ENCODE results near the gene TBCD.
A peak's percentile ranks its signal among the peaks of the same experiment; 100 is the strongest.
"Not testable (repeated sequence)": the region's sequence is repeated elsewhere in the genome, so short reads cannot be mapped to it uniquely, and the experiment has no call there.

Gene TBCD

DNA sequence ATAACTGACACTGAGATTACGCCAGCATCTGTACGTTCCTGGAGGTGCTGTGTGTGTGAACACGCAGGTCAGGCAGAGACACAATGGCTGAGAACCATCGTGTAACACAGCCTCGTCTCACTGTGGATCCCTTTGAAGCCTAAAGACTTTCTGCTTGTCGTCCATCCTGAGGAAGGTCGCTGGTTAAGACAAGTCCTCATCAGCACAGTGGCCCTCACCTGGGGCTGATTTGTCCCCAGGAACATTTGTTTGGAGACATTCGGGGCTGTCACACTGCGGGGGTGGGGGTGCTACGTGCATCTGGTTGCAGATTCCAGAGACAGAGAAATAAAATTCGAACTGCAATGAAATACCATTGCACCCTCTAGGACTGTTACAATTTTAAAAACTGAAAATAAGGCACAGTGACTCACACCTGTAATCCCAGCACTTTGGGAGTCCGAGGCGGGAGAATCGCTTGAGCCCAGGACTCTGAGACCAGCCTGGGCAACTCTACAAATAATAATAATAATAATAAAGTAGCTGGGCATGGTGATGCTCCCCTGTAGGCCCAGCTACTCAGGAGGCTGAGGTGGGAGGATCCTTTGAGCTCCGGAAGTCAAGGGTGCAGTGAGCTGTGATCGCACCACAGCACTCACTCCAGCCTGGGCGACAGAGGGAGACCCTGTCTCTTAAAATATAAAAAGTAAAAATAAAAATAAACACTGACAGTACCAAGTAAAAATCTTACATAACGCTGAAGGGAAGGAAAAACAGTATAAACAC lies 215.6 kb downstream of the TBCD start:
- no peak for DNase-seq
- Mint-ChIP-seq H3K27me3 (no peaks in the 10 kb centered on the region), H3K36me3 (ENCODE audit: insufficient read depth) (no peaks in the 10 kb centered on the region), H3K4me1 (ENCODE audit: low read depth in 2 of 2) (peaks cover 0 to 6% of the 10 kb centered on the region in 2 donors), H3K9me3 (no peaks in the 10 kb centered on the region), H3K4me3 (no peak overlapping the region), H3K27ac (no peak overlapping the region)
- no peak for ATAC-seq (replicated peaks)

DNA sequence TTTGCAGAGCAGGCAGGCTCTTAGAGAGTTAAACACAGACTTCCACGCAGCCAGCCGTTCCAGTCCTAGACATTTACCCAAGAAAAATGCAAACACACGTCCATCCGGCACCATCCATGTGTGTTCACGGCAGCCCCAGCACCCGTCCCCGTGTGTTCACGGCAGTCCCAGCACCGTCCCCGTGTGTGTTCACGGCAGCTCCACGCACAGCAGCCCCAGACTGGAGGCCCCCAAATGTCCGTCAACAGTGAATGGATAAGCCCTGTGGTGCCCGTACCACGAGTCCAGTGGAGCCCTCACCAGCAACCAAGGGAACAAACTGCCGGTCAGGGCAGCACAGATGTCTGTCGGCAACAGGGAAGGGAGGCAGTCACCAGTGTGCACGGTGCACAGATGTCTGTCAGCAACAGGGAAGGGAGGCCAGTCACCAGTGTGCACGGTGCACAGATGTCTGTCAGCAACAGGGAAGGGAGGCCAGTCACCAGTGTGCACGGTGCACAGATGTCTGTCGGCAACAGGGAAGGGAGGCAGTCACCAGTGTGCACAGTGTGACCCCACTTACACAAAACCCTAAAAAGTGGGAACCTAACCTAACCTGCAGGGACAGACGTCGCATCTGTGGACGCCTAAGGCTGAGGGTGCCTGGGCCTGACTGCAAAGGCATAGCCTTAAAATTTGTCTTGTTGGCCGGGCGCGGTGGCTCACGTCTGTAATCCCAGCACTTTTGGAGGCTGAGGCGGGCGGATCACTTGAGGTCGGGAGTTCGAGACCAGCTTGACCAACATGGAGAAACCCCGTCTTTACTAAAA lies 216.4 kb downstream of the TBCD start:
- H3K27me3 Mint-ChIP-seq; DNase-seq; H3K27ac Mint-ChIP-seq; ATAC-seq (replicated peaks); H3K9me3 Mint-ChIP-seq; H3K4me1 Mint-ChIP-seq (ENCODE audit: low read depth in 2 of 2); H3K36me3 Mint-ChIP-seq (ENCODE audit: insufficient read depth); H3K4me3 Mint-ChIP-seq: not testable (repeated sequence)

DNA sequence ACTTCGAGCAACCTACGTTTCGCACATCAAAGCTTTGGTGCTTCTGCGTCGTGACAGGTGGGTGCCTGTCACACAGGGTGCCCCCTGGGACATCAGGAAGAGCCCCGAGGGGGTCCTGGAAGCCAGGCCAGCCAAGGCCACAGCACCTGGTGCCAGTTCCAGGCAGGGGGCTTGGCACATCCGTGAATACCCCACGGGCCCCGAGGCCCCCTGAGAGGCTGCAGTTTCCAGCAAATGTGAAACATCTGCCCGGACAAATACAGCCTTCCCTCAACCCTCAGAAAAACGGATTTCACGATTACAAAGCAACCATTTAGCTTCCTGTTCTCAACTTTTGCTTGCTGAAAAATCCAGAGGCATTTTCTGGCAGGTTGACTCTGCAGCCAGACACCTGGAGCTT lies 218.2 kb downstream of the TBCD start:
- H3K4me3 Mint-ChIP-seq, result no peak overlapping the region
- no peaks in the 10 kb centered on the region for H3K36me3 Mint-ChIP-seq (ENCODE audit: insufficient read depth)
- no peaks in the 10 kb centered on the region for H3K4me1 Mint-ChIP-seq (ENCODE audit: low read depth in 2 of 2)
- ATAC-seq (replicated peaks), result no peak
- no peak overlapping the region for H3K27ac Mint-ChIP-seq
- H3K27me3 Mint-ChIP-seq, result no peaks in the 10 kb centered on the region
- no peak for DNase-seq
- no peaks in the 10 kb centered on the region for H3K9me3 Mint-ChIP-seq

DNA sequence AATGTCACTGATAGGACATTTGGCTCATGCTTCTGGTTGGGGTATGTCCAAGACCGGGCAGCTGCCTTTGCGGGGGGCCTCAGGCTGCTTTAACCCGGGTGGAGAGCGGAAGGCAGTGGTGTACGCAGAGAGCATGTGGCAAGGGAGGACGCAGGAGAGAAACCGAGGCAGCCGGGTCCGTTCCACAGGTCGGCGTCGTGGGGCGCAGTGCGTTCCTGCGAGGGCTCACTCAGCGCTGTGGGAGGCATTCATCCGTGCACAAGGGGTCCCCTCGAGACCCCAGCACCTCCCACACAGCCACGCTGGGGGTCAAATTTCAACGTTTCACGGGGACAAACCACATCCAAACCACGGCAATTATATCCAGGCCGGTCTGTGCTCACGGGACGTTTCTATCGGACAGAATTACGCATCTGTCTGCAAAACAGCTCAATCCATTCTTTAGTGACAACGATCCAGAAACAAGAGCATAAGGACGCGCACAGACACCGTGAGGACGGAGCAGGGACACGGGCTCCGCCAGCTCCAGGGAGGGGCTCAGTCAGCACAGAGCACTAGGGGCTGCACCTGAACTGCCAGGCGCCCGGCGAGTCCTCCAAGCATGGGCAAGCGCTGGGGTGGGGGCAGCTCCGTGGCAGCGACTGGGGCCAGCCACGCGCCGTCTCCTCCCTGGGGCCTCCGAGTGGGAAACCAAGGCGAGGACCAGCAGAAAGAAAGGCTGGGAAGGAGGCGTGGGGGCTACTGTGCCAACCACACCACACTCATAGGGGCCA lies 219.1 kb downstream of the TBCD start:
- H3K9me3 Mint-ChIP-seq, result no peaks in the 10 kb centered on the region
- H3K36me3 Mint-ChIP-seq (ENCODE audit: insufficient read depth), result no peaks in the 10 kb centered on the region
- H3K27me3 Mint-ChIP-seq, result no peaks in the 10 kb centered on the region
- DNase-seq (no peak), ATAC-seq (replicated peaks) (no peak)
- H3K27ac Mint-ChIP-seq, result no peak overlapping the region
- H3K4me1 Mint-ChIP-seq (ENCODE audit: low read depth in 2 of 2), result no peaks in the 10 kb centered on the region
- H3K4me3 Mint-ChIP-seq, result no peak overlapping the region

DNA sequence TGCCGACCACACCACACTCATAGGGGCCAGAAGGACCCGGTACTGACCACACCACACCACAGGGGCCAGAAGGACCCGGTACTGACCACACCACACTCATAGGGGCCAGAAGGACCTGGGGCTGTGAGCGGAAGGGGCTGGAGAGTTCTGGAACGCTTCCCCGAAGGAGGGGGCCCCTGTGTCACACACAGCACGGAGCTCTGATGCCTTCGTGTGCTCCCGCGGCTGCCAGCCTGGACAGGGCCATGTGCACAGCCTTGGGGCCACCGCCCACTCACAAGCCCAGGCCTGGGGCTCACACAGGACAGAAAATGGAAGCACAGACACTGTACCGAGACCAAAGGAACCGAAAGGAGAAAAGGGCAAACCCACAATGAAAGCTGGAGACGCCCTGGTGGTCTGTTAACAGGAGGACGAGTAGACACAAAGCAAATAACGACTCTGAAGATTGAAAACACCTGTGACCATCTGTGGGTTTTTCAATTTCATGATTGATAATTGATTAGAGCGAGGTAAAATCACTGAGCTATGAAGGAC lies 221.0 kb downstream of the TBCD start:
- ATAC-seq (replicated peaks) (no peak), DNase-seq (no peak)
- H3K9me3 Mint-ChIP-seq, result no peaks in the 10 kb centered on the region
- H3K27me3 Mint-ChIP-seq, result no peaks in the 10 kb centered on the region
- no peak overlapping the region for H3K4me3 Mint-ChIP-seq
- no peaks in the 10 kb centered on the region for H3K36me3 Mint-ChIP-seq (ENCODE audit: insufficient read depth)
- no peak overlapping the region for H3K27ac Mint-ChIP-seq
- no peaks in the 10 kb centered on the region for H3K4me1 Mint-ChIP-seq (ENCODE audit: low read depth in 2 of 2)

DNA sequence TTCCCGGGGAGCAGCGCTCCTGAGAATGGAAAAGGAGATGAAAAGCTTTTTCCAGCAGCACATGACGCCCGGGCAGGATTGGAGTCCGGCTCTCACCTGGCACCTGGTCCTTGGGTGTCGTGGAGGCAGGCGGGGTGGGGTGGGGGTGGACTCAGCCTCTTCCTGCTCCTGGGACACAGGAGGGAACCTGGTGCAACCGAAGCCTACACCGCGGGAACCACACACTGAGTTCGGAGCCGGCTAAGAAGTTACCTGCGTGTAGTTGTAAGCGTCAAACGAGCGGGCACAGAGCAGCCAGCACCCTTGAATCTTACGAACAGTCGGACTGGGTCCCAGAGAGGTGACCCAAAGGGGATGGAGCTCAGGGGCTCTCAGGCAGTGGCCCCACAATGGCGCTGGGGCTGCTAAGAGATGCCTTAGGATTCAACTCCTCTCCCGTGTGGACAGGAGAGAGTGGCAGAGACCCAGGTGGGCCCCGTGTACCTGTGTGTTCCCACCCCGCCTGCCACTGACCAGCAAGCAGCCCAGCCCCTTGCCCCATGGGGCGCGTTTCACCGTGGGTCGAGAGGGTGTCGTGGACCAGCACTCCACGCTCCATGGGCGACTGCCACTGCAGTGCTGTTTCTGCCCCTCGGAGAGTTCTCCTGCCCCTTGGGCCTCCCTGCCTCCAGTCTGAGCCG lies 221.7 kb downstream of the TBCD start:
- peaks cover 5 to 6% of the 10 kb centered on the region in 2 donors for H3K4me1 Mint-ChIP-seq (ENCODE audit: low read depth in 2 of 2)
- no peak for ATAC-seq (replicated peaks)
- DNase-seq, result no peak
- no peak overlapping the region for H3K4me3 Mint-ChIP-seq
- no peaks in the 10 kb centered on the region for H3K36me3 Mint-ChIP-seq (ENCODE audit: insufficient read depth)
- H3K9me3 Mint-ChIP-seq, result no peaks in the 10 kb centered on the region
- no peaks in the 10 kb centered on the region for H3K27me3 Mint-ChIP-seq
- no peak overlapping the region for H3K27ac Mint-ChIP-seq

DNA sequence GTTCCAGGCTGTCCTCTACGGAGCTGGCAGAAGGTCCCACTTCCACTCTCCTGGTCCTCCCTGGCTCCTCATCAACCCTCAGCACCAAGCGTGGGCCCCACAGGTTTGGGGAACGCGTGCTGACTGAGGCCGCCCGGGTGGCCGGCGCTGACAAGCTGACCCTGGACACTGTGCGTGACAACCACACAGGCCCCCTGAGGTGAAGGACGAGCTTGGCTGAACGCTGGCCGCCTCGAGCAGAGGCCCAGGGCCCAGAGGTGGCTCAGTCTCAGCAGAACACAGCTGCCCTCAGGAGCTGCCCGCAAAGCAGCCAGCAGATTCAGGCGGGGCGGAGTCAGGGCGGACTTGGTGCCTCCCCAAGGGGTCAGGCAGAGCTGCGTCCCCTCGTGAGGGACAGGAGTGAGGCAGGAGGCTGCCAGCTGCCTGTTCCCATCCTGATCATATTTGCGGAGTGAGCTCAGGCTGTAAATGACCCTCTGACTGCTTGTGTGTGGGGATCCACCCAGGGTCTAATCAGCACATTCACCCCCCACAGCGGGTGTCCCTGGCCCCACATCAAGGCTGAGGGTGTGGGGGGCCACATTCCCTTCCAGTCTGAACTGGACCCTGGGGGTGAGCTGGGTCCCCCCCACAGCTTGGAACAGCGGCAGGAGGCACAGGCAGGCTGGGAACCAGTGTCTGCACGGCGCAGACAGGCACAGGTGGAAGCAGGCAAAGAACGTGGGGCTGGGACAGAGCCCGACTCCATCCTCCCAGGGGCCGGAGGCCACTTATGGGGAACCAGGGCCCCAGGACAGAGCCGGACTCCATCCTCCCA lies 222.5 kb downstream of the TBCD start:
- DNase-seq (no peak), ATAC-seq (replicated peaks) (no peak)
- H3K27me3 Mint-ChIP-seq, result no peaks in the 10 kb centered on the region
- H3K9me3 Mint-ChIP-seq, result no peaks in the 10 kb centered on the region
- no peaks in the 10 kb centered on the region for H3K36me3 Mint-ChIP-seq (ENCODE audit: insufficient read depth)
- no peak overlapping the region for H3K27ac Mint-ChIP-seq
- no peak overlapping the region for H3K4me3 Mint-ChIP-seq
- peaks cover 12 to 14% of the 10 kb centered on the region in 2 donors for H3K4me1 Mint-ChIP-seq (ENCODE audit: low read depth in 2 of 2)

DNA sequence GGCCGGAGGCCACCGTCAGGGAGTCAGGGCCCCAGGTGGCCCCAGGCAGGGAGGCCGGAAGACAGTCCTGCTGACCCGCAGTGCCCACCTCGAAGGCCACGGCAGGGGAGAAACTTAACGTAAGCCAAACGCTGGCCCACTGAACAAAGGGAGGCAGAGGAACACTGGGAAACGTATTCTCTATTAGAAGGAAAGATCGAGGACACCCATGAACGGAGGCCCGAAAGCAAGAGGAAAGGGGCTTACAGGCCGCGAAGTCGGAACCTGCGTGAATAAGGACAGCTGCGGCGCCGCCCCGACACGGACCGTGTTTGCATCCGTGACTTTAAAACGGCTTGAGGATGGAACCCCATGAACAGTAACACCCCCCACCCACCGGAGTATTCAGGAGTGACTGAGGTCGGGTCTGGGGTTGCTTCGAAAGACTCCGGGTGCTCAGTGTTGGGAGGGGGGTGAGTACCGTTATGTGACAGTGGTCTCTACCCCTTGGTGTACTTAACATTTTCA lies 225.2 kb downstream of the TBCD start:
- DNase-seq, result no peak

DNA sequence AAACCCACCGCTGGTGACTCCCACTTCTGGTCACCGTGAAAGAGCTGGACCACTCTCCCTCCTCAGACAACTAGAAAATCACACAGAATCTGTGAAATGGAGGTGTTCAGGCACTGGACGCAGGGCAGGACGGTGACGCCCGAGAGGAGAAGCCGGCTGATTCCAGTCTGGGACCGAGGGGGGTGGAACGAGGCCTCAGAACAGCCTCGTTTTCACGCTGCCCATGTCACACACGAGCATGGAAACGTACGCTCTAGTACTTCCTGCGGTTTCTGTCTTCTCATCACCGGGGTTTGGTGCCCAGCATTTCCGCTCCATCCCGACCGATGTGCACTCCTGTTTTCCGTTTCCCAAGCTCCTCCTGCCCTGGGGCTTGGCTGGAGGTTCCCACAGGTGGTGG lies 225.7 kb downstream of the TBCD start:
- ATAC-seq (replicated peaks), result no peak
- no peak overlapping the region for H3K4me3 Mint-ChIP-seq
- peaks cover 16 to 21% of the 10 kb centered on the region in 2 donors for H3K4me1 Mint-ChIP-seq (ENCODE audit: low read depth in 2 of 2)
- H3K9me3 Mint-ChIP-seq, result no peaks in the 10 kb centered on the region
- H3K27ac Mint-ChIP-seq, result no peak overlapping the region
- no peaks in the 10 kb centered on the region for H3K27me3 Mint-ChIP-seq
- no peaks in the 10 kb centered on the region for H3K36me3 Mint-ChIP-seq (ENCODE audit: insufficient read depth)
- no peak for DNase-seq

More for the DNA sequence above, 225.2 kb downstream of the TBCD start:
- Mint-ChIP-seq H3K36me3 (ENCODE audit: insufficient read depth) (no peaks in the 10 kb centered on the region), H3K4me3 (no peak overlapping the region), H3K27me3 (no peaks in the 10 kb centered on the region), H3K4me1 (ENCODE audit: low read depth in 2 of 2) (peaks cover 16 to 21% of the 10 kb centered on the region in 2 donors), H3K9me3 (no peaks in the 10 kb centered on the region), H3K27ac (no peak overlapping the region)
- no peak for ATAC-seq (replicated peaks)

DNA sequence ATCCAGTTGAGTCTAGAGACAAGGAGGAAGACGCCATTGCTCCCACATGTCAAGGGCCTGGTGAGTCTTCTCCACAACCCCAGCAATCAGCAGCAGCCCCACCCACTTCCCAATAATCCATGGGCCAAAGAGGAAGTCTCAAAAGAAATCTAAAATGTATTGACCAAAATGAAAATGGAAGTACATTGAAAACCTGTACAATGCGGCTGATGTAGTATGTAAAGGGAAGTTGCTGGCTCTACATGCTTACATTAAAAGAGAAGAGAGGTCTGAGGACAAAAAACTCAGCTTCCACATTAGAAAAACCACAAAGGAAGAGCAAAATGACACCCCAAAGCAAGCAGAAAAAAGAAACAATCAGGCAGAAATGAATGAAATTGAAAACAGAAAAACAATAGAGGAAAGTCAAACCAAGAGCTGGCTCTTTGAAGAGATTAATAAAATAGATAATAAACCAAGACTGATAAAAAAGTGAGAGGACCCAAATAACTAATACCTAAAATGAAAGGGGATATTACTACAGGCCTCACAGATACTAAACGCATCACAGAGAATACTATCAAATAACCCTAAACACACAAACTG lies 227.0 kb downstream of the TBCD start:
- H3K27ac Mint-ChIP-seq, result peak overlapping the region; percentile 70 to 90
- DNase-seq (no peak), ATAC-seq (replicated peaks) (peak; percentile 79)
- H3K4me3 Mint-ChIP-seq, result peak overlapping the region; percentile 56 to 80
- H3K9me3 Mint-ChIP-seq, result no peaks in the 10 kb centered on the region
- H3K36me3 Mint-ChIP-seq (ENCODE audit: insufficient read depth), result no peaks in the 10 kb centered on the region
- H3K27me3 Mint-ChIP-seq, result no peaks in the 10 kb centered on the region
- peaks cover 16 to 23% of the 10 kb centered on the region in 2 donors for H3K4me1 Mint-ChIP-seq (ENCODE audit: low read depth in 2 of 2)

DNA sequence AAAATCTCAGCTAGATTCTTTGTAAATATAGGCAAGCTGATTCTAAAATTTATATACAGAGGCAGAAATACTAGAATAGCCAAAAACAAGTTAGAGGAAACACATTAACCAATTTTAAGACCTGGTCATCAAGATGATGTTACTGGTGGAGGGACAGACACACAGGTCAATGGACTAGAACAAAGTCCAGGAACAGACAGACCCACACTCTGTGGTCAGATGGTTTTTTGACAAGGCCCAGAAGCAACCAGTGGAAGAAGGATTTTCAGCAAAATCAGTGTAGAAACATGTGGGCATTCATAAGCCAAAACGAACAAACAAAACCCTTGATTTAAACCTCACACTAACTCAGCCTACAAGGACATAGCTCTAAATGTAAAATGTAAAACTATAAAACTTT lies 227.9 kb downstream of the TBCD start:
- peak overlapping the region in 1 of 2 donors; percentile 90 for H3K27ac Mint-ChIP-seq
- peaks cover 17 to 26% of the 10 kb centered on the region in 2 donors for H3K4me1 Mint-ChIP-seq (ENCODE audit: low read depth in 2 of 2)
- no peak for DNase-seq
- H3K27me3 Mint-ChIP-seq, result no peaks in the 10 kb centered on the region
- no peak overlapping the region for H3K4me3 Mint-ChIP-seq
- H3K9me3 Mint-ChIP-seq, result no peaks in the 10 kb centered on the region
- ATAC-seq (replicated peaks), result no peak
- H3K36me3 Mint-ChIP-seq (ENCODE audit: insufficient read depth), result no peaks in the 10 kb centered on the region

DNA sequence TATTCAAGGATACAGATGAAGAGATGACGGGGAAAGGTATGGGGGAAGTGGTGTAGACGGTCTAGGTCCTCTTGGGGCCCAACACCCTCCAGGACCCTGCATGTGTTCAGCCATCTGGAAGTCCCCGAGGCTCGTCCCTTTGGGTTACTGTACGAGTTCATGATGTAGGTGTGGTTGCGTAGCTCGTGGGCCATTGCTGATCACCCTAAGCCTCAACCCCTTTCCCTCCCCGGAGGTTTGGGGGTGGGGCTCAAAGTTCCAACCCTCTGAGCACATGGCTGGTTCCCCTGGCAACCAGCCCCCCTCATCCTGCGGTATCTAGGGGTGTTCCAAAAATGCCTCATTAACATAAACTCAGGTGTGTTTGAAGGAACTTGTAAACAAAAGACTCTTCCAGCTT lies 228.8 kb downstream of the TBCD start:
- H3K4me1 Mint-ChIP-seq (ENCODE audit: low read depth in 2 of 2), result peaks cover 26 to 30% of the 10 kb centered on the region in 2 donors
- H3K36me3 Mint-ChIP-seq (ENCODE audit: insufficient read depth), result no peaks in the 10 kb centered on the region
- DNase-seq, result no peak
- no peaks in the 10 kb centered on the region for H3K9me3 Mint-ChIP-seq
- H3K4me3 Mint-ChIP-seq, result no peak overlapping the region
- no peaks in the 10 kb centered on the region for H3K27me3 Mint-ChIP-seq
- no peak for ATAC-seq (replicated peaks)
- H3K27ac Mint-ChIP-seq, result peak overlapping the region in 1 of 2 donors; percentile 44
